H1 (cell line): ENCODE data around the gene PPP1R1B.

ENCODE experiments used
- BRCA1 ChIP-seq: IDR thresholded peaks from 2 replicates; pipeline ENCODE4 v1.6.1; 2012; ENCODE audit warnings: low read depth, low read length, improper control_type of control experiment
- GABPA ChIP-seq: IDR thresholded peaks from 2 replicates; pipeline ENCODE4 v1.6.1; 2011; ENCODE audit warnings: mild to moderate bottlenecking, low read length, moderate library complexity, borderline replicate concordance; ENCODE audit not compliant: insufficient read depth
- PHF8 ChIP-seq: fragments of 200-600 bp; sonication (generic); conservative IDR thresholded peaks from 2 replicates; pipeline ENCODE4 v1.7.1; 2012; ENCODE audit warnings: low read depth, mild to moderate bottlenecking, inconsistent platforms, low read length, moderate library complexity
- POLR2AphosphoS5 ChIP-seq: IDR thresholded peaks from 2 replicates; pipeline ENCODE4 v1.6.1; 2011; ENCODE audit warnings: low read depth, low read length
- TEAD4 ChIP-seq: IDR thresholded peaks from 2 replicates; pipeline ENCODE4 v1.6.1; 2012; ENCODE audit warnings: low read depth, low read length, inconsistent platforms, mixed read lengths
- TF ChIP-seq, protein P1 (sequence below), 3 experiments: IDR thresholded peaks; 1 replicate in 2 of 3; 2 replicates in 1 of 3; pipeline versions ENCODE4 v1.5.1 to v1.6.1; 2011; ENCODE audit warnings: low read length in 3 of 3, mild to moderate bottlenecking in 3 of 3, inconsistent platforms in 2 of 3, low read depth in 1 of 3, moderate library complexity in 1 of 3; ENCODE audit not compliant: insufficient read depth in 1 of 3; ENCODE audit errors: control extremely low read depth in 1 of 3

DNA sequence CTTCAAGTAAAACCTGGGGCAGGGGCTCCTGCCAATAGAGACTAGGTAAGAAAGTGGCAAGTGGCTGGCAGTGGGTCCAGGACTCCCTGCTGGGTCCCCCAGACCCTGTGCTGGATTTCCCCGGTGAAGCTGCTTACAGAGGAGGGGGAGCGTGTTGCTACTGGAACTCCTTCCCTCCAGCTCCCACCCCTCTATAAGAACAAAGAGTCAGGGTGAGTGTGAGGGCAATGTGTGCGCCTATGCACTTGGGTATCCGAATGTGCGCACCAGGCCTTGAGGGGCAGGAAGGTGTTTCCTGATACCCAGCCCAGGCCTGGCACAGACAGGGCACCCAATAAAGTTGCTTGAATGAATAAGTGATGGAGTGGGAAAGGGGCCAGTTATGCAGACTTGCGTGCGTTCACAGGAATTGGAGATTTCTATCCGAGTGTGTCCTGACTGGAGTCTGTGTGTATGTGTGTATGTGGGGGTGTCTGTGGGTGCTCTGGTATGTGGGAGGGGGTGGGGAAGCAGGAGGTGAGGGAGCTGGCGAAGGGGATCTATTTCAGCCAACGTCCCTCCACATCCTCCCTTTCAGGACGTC, 30.7 kb upstream of the PPP1R1B start:
- TF ChIP-seq GABPA (no peak), POLR2AphosphoS5 (no peak), PHF8 (no peak), BRCA1 (no peak), TEAD4 (no peak)
- TF ChIP-seq, protein P1, sequence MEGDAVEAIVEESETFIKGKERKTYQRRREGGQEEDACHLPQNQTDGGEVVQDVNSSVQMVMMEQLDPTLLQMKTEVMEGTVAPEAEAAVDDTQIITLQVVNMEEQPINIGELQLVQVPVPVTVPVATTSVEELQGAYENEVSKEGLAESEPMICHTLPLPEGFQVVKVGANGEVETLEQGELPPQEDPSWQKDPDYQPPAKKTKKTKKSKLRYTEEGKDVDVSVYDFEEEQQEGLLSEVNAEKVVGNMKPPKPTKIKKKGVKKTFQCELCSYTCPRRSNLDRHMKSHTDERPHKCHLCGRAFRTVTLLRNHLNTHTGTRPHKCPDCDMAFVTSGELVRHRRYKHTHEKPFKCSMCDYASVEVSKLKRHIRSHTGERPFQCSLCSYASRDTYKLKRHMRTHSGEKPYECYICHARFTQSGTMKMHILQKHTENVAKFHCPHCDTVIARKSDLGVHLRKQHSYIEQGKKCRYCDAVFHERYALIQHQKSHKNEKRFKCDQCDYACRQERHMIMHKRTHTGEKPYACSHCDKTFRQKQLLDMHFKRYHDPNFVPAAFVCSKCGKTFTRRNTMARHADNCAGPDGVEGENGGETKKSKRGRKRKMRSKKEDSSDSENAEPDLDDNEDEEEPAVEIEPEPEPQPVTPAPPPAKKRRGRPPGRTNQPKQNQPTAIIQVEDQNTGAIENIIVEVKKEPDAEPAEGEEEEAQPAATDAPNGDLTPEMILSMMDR (IDR thresholded peaks at IDR 0.05; ENCODE audit: control extremely low read depth in 1 of 3, insufficient read depth in 1 of 3, low read depth in 1 of 3, low read length in 3 of 3) = no peak
